GM18861 (cell line): Measurements from ENCODE around the gene NAP1L2.
"Not testable (repeated sequence)": the region's sequence is repeated elsewhere in the genome, so short reads cannot be mapped to it uniquely, and the experiment has no call there.

Experiments used
- ATAC-seq: cut with Tn5 transposase; IDR thresholded peaks from one replicate; pipeline ENCODE4 v1.9.1; 2021; ENCODE audit not compliant: unreplicated experiment

NAP1L2 gene

GRCh38 chrX:73214426-73215094 lies at the start of gene NAP1L2:
Gene NAP1L2 (minus strand): TSS chrX:73214851. CDS start chrX:73214492, 359 bp downstream.
- peak; percentile 81 for ATAC-seq

GRCh38 chrX:73262991-73263390 lies 48.3 kb upstream of the NAP1L2 start:
- ATAC-seq = no peak

- ATAC-seq = no peak
Observed at GRCh38 chrX:73239242-73239641, 24.6 kb upstream of the NAP1L2 start.

GRCh38 chrX:73217621-73218020 lies 3.0 kb upstream of the NAP1L2 start:
- ATAC-seq = no peak

GRCh38 chrX:73215246-73215645 lies 595 bp upstream of the NAP1L2 start:
- no peak for ATAC-seq

- ATAC-seq = no peak
Observed at GRCh38 chrX:73213734-73214425, 771 bp downstream of the NAP1L2 start.

- no peak for ATAC-seq
Observed at GRCh38 chrX:73206366-73206765, 8.3 kb downstream of the NAP1L2 start.

- no peak for ATAC-seq
Observed at GRCh38 chrX:73182502-73183114, 32.0 kb downstream of the NAP1L2 start.

- not testable (repeated sequence) for ATAC-seq
Observed at GRCh38 chrX:73168945-73169344, 45.7 kb downstream of the NAP1L2 start.
